Neutrophil (primary cell): ENCODE results near the gene MYL5.
"Not testable (repeated sequence)": the region's sequence is repeated elsewhere in the genome, so short reads cannot be mapped to it uniquely, and the experiment has no call there.

ENCODE experiments used
- H3K27ac ChIP-seq: fragments of 200-600 bp; sonication (generic); 2 replicates; pipeline ENCODE4 v1.5.1; 2016; ENCODE audit warnings: mild to moderate bottlenecking, moderate library complexity
- H3K27me3 ChIP-seq: fragments of 200-600 bp; sonication (generic); 2 replicates; pipeline ENCODE4 v1.6.0; 2016; ENCODE audit warnings: mild to moderate bottlenecking
- H3K36me3 ChIP-seq: fragments of 200-600 bp; sonication (generic); 2 replicates; pipeline ENCODE4 v1.5.1; 2017
- H3K4me1 ChIP-seq, 2 experiments: fragments of 200-600 bp in 1 of 2; sonication (generic) in 1 of 2; 1 replicate in 1 of 2; 2 replicates in 1 of 2; pipeline versions ENCODE4 v1.5.1 to v1.6.1; 2013 to 2016; ENCODE audit warnings: low read depth in 1 of 2, low read length in 1 of 2, mild to moderate bottlenecking in 1 of 2, moderate library complexity in 1 of 2; ENCODE audit not compliant: control insufficient read depth in 1 of 2, insufficient read depth in 1 of 2
- H3K4me3 ChIP-seq, 2 experiments: fragments of 200-600 bp in 1 of 2; sonication (generic) in 1 of 2; 1 replicate in 1 of 2; 2 replicates in 1 of 2; pipeline ENCODE4 v1.5.1; 2013 to 2016; ENCODE audit warnings: low read depth in 1 of 2, low read length in 1 of 2, mild to moderate bottlenecking in 1 of 2, moderate library complexity in 1 of 2
- H3K9me3 ChIP-seq: fragments of 200-600 bp; sonication (generic); 2 replicates; pipeline ENCODE4 v1.5.1; 2016
- CTCF ChIP-seq: fragments of 200-600 bp; sonication (generic); IDR thresholded peaks from 2 replicates; pipeline ENCODE4 v1.5.1; 2016; ENCODE audit warnings: antibody characterized with exemption

Gene MYL5

GRCh38 chr4:729336-730315 is 55.3 kb downstream of the MYL5 start:
- H3K27ac ChIP-seq, result no peak overlapping the region
- no peak for TF ChIP-seq CTCF
- H3K9me3 ChIP-seq, result no peaks in the 10 kb centered on the region
- peaks cover 52% of the 10 kb centered on the region for H3K36me3 ChIP-seq
- H3K4me1 ChIP-seq, result peaks cover 0 to 5% of the 10 kb centered on the region in 2 experiments
- no peak overlapping the region for H3K4me3 ChIP-seq
- H3K27me3 ChIP-seq, result no peaks in the 10 kb centered on the region

GRCh38 chr4:730511-730910 is 56.2 kb downstream of the MYL5 start:
- no peak for TF ChIP-seq CTCF
- H3K4me1 ChIP-seq, result peaks cover 0 to 5% of the 10 kb centered on the region in 2 experiments
- H3K4me3 ChIP-seq, result no peak overlapping the region
- no peak overlapping the region for H3K27ac ChIP-seq
- no peaks in the 10 kb centered on the region for H3K27me3 ChIP-seq
- H3K9me3 ChIP-seq, result no peaks in the 10 kb centered on the region
- peaks cover 61% of the 10 kb centered on the region for H3K36me3 ChIP-seq

DNA sequence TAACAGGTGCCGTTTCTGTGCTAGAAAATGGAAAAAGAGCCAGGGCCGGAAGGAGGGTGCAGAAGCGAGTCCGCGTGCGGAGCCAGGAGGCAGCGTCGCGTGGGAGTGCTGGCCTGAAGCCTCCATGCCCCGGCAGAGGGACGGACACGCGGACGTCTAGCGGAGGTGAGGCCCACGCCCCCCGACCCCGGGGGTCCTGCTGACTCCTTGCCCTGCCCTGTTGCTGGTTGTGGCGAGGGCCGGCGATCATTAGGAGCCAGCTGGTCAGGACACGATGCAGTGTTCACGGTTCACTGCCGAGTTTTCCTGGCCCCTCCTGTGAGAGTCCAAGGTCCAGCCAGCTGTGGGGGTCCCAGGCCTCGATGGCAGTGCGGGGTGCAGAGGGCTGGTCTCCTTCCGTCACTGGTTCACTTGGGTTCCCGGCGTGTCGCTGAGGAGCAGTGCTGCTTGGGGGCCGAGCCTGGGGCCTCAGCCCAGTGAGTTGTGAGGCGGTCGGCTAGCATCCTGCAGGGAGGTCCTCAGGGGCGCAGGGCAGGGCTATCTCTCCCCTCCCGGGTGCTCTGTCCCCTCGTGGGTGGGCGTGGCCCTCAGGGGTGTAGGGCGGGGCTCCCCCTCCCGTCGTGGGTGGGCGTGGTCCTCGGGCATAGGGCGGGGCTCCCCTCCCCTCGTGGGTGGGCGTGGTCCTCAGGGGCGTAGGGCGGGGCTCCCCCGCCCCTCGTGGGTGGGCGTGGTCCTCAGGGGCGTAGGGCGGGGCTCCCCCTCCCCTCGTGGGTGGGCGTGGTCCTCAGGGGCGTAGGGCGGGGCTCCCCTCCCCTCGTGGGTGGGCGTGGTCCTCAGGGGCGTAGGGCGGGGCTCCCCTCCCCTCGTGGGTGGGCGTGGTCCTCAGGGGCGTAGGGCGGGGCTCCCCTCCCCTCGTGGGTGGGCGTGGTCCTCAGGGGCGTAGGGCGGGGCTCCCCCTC is 56.9 kb downstream of the MYL5 start:
- not testable (repeated sequence) for H3K27me3 ChIP-seq, H3K4me3 ChIP-seq, H3K27ac ChIP-seq, H3K4me1 ChIP-seq, H3K9me3 ChIP-seq
- H3K36me3 ChIP-seq, result peaks cover 68% of the 10 kb centered on the region
